A673 (cell line): Measurements from ENCODE around the gene AZIN2.

ENCODE experiments used
- EZH2 ChIP-seq: fragments of 200-600 bp; sonication (generic); IDR thresholded peaks from 2 replicates; pipeline ENCODE4 v1.6.1; 2017; ENCODE audit warnings: borderline replicate concordance, low read depth, mild to moderate bottlenecking, mixed read lengths, antibody characterized with exemption, low read length; ENCODE audit not compliant: poor library complexity, severe bottlenecking
- TF ChIP-seq, protein P1 (sequence below): fragments of 300-800, 200-600 bp; sonication (generic); conservative IDR thresholded peaks from 2 replicates; pipeline ENCODE4 v1.5.1; 2017; ENCODE audit warnings: low read depth, mild to moderate bottlenecking, antibody characterized with exemption, low read length, moderate library complexity, mixed read lengths

DNA sequence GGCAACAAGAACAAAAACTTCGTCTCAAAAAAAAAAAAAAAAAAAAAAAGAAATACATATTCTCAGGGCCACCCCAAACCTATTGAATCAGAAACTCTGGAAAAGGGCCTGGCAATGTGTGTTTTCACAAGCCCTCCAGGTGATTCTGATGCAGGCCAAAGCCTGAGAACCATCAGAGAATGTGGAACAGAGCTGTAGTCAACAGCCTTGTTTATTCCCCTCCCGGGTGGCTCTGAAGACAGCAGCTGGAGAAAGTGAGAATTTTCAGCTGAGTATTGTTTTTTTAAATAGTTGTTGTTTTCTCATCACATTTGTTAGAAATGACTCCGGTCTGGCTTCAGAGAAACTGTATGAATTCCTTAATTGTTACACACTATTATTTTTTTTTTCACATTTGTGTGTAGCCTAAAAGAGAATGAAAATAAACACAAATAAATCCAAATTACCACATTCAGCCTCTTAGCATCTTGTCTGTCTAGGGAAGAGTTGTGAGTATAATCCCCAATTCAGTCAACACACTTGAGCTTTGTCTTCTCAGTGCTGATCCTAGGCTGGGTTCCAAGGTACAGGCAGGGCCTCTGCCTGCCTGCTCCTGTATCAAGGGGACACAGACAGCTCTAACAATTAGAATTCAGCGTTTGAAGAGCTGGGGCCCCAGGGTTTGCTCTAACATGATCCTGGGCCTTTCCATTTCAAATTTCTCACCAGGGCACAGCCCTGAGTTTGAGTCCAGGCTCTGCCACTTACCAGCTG is 6.6 kb upstream of the AZIN2 start:
- TF ChIP-seq, protein P1, sequence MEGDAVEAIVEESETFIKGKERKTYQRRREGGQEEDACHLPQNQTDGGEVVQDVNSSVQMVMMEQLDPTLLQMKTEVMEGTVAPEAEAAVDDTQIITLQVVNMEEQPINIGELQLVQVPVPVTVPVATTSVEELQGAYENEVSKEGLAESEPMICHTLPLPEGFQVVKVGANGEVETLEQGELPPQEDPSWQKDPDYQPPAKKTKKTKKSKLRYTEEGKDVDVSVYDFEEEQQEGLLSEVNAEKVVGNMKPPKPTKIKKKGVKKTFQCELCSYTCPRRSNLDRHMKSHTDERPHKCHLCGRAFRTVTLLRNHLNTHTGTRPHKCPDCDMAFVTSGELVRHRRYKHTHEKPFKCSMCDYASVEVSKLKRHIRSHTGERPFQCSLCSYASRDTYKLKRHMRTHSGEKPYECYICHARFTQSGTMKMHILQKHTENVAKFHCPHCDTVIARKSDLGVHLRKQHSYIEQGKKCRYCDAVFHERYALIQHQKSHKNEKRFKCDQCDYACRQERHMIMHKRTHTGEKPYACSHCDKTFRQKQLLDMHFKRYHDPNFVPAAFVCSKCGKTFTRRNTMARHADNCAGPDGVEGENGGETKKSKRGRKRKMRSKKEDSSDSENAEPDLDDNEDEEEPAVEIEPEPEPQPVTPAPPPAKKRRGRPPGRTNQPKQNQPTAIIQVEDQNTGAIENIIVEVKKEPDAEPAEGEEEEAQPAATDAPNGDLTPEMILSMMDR = no peak
- TF ChIP-seq EZH2 = no peak
